ENCODE results near the gene TP53.

- TF ChIP-seq CTCF (IDR thresholded peaks at IDR 0.05) (no peak), POLR2A (IDR thresholded peaks at IDR 0.05) (no peak)
Observed at GRCh38 chr17:7673239-7673638, 14.1 kb downstream of the TP53 start.

Measured in vagina (tissue), 2 donors.